Tongue (tissue), 2 donors: ENCODE data around the gene FANCI. TPM values are rescaled to one million over a fixed set of nuclear protein-coding genes. Genes with fewer than 3 reads are reported as not detected.
A peak's percentile ranks its signal among the peaks of the same experiment; 100 is the strongest.

Experiments used
- DNase-seq: peaks from one replicate; pipeline ENCODE4 v3.0.0-alpha.2; 2015
- total RNA-seq: library from RNA; depleted of rRNA; stranded (reverse); fragments of >200 nt; gene quantifications from one replicate; pipeline ENCODE4 v1.2.3, GENCODE V29; 2014

The FANCI gene
- 15.5 TPM for total RNA-seq

DNA sequence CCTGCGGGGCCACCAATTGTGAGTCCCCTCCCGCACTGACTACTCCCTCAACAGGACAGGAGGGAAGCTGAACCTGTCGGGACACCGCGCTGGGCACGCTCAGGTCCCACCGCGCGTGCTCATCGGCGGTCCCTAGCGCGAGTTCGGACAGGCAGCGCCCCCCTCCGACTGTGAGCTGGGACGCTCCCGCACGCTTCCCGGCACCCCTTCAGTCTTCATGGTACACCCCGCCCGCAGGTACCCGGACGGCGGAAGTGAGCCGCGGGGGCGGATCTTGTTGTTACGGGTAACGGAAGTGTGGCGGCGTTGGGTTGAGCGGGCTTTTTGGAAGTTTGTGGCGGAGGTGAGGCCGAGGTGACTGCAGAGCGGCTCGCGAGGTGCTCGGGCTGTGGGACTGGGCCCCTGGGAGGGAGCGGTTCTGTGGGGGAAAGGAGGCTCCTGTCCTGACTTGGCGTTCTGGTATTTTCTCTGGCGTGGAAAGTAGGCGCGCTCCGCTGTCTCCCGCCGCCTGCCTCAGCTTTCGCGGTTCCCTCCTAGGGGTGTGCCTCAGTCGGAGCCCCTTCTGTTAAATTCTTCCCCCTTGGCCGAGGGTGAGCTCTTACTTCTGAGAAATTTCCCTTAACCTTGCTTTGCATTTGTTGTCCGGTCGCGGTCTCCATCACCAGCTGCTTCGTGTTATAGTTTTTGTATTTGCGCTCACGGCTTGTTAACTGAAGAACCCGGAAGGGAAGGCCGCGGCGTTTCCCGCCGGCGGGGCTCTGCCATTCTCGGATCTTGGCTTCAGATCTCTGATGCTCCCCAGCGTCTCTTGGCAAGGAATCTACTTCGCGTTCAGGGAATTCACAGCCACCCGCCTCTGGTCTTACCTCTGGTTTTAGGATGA is at the start of gene FANCI:
Gene FANCI (plus strand): TSS at position 289 of the 883 bp plus-strand sequence. CDS start 3,669 bp downstream, outside the sequence.
- DNase-seq = peak; percentile 97

DNA sequence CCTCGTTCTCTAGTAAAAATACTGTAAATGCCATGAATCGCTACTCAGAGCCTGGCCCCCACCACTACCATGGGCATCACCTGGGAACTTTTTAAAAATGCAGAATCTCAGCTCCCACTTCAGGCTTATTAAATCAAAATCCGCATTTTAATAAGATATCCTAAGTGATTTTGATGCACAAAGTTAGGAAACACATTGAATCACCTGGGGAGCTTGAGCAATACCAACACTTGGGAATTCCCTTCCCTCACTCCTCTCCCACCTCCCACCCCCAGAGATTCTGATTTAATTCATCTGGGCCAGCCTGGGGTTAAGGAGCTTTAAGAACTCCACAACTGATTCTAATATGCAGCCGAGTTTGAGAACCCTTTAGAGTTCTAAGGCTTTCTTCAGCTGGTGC is 49.2 kb upstream of the FANCI start:
- DNase-seq = no peak

DNA sequence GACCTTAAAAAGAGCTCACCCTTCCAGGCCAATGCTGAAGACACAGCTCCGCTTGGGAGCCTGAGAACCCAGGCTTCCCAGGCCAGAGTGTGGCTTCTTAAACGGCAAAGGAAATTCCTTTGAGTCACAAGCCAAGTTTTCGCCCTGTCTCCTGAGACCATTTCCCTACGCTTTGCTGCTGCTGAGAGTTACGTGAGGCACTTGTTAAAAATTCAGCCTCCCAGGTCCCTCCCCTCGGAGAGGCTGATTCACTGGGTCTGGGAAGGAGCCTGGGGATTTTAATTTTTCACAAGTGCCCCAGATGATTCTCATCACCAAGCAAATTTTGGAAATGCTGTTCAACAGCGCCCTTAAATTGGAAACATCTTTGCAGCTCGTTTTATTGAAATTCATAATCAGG is 47.9 kb upstream of the FANCI start:
- DNase-seq = no peak

DNA sequence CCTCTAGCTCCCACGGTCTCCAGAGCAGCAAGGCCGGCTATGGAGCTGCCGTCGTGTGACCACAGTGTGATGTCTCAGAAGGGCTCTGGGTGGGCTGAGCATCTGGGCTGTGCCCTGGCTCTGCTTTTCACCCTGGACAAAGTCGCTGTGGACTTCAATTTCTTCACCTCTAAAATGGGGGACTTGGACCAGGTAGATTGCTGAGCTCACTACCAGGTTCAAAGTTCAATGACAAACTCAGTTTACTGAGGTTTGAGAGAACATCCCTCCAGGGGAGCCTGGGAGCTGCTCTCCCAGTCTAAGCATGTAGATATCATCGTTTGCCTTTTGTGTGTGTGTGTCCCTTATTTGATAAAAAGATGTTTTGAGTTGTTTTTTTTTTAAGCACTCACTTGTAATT is 47.5 kb upstream of the FANCI start:
- no peak for DNase-seq

DNA sequence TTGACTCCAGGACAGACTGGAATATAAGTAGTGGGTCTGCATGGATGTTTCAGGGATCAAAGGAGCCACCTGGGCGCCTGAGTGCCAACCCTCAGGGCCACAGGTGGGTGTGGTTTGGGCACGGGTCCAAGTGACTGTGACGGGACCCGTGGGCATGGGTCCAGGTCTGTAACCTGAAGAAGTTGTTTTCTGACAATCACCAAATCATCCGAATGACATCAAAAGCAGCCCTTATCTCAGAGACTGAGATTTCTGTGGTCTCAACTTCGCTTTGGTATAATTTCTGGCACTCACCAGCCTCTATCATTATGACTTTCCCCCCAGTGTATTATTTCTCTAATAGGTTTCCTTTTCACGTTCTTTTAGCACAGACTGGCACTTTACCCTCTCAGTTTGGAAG is 46.8 kb upstream of the FANCI start:
- no peak for DNase-seq

DNA sequence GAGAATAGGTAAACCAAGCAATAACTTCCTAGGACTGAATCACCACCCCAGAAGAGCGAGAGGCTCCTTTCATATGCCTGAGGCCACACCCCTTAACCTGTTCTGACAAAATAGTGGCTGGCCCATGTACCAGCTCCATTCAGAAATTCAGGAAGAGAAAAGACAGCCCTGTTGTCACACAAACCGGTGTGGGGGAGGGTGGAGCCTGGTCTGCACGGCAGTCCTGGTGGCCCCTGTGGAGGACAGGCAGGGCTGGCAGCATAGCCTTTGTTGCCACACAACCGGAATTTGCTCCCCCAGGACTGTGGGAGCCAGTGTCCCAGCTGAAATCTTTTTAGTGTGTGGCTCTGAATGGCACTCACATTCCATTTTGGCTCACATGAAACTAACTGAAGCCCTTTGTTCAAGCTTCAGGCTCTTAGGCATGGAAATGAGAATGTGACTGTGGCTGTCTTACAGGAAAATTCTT is 46.2 kb upstream of the FANCI start:
- DNase-seq = peak; percentile 52

DNA sequence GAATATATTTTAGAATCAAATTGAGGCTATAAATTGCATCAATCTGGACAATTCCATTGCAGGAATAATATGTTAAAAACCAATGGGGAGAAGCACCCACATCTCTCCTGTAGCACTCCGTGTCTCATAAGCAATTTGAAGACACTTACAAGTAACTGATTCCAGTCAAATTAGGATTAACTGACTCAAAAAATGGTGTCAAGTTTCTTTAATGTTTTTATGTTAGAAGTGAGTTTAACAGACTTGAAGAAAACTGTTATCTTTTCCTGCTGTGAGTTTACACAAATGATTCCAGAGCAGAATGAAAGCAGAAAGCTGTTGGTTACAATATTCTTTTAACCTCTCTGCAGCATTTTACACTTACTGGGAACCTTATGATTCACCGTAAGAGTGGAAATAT is 45.6 kb upstream of the FANCI start:
- DNase-seq = no peak

DNA sequence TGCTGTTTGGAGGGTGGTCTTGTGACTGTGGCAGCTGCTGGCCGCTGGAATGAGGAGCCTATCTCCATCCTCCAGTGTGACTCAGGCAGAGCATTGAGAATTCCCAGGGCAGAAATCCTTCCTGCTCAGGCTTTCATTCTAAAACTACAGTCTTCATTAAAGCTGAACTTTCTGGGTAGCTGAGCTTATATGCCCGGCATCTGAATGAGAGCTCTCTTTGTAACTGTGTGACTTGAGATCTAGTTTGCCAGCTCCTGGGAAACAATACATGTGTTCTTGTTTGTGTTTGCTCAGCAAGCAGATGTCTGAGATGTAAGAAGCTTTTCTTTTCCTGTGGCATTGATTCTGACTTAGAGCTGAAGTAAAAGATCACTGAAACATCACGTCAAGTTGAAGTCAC is 44.8 kb upstream of the FANCI start:
- peak; percentile 30 for DNase-seq

DNA sequence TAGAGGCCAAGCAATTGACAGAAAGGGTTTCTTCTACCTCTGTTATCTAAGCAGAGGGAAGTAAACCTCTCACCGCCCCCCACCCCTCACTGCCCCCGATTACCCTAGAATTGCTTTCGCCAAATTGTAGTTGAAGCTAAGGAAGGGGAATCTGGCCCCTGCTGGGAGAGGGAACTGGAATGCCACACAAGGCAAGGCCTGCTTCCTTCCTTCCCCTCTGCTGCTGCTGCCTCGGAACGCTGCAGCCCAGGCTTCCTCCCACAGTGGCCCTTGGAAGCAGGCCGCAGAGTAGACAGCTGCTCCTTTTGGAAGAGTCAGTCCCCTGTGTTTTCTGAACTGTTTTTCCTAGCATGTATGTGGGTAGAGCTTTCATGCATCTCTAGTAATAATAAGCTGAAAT is 44.0 kb upstream of the FANCI start:
- DNase-seq = peak; percentile 64

DNA sequence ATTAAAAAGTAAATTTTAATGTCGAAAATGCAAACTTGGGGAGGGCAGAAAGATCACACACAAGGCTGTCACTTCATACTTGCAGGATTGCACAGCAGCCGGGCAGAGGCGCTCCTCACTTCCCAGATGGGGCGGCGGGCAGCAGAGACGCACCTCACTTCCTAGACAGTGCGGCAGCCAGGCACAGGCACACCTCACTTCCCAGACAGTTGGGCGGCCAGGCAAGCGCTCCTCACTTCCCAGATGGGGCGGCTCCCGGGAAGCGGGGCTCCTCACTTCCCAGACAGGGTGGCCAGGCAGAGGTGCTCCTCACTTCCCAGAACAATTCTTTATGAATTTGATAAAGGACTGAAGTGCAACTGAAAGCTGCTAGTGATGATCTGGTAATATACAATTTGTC is 43.6 kb upstream of the FANCI start:
- no peak for DNase-seq

DNA sequence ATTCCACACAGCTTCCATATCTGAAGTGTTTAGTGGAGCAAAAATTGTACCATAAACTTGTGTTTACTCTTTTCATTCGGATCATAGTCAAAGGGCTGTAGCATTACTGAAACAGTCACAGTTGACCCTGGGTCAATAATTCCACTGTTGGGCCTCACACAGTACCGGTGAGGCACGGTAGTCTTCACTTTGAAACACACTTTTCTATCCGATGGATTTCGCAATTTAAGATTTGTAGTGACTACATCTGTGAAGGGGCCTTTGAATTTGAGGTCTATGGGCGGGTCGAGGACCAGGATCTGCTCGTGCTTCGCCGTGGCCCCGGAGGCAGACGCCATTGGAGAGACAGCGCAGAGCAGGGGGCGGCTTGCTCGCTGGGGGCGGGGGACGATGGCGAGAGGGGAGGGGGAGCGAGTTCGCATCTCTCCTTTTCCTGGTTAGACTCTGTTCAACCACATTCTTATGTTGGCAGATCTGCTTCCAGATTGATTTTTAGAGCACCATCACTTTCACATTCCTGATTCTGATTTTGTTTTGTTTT is 42.2 kb upstream of the FANCI start:
- no peak for DNase-seq

DNA sequence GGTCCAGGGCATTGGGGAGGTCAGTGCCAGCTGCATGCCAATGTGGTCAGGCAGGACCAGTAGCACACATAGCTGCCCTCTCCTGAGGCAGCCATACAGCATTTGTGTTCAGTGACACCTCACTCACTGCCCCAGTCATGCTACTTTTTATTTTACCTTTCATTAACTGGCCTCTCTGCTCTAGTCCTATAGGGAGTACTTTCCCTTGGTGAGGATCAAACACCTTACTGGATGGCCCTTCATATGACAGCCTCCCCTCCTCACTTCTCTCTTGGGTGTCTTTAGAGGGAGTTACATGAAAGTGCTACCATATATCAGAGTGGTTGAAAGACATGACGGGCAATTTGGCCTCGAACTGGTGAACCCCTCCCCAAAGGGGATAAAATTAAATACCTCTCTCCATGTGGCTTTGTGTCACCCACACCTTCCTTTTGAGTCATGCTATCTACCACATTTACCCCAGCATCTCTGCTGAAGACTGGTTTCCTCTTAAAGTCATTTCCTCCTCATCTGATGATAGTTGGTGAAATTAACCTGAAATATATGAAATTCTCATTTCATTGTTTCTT is 40.0 kb upstream of the FANCI start:
- no peak for DNase-seq

DNA sequence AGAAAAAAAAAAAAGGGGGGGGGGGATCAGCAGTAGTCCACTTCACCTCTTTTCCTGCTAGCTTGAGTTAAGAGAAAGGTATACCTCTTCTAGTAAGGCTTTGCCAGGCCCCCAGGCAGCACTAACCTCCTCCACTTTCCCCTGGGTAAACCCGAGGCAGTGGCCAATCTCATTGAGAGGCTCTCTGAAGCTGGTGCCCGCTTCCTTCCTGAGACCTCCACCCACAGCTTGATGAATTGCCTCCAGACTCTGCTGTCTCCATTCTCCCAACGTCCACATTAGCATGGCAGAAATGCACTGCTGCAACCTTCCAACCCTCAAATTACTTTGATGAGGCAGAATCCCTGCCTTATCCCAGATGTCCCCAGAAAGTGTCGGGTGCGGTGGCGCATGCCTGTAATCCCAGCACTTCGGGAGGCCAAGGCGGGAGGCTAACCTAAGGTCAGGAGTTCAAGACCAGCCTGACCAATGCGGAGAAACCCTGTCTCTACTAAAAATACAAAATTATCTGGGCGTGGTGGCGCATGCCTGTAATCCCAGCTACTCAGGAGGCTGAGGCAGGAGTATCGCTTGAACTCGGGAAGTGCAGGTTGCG is 37.7 kb upstream of the FANCI start:
- no peak for DNase-seq

DNA sequence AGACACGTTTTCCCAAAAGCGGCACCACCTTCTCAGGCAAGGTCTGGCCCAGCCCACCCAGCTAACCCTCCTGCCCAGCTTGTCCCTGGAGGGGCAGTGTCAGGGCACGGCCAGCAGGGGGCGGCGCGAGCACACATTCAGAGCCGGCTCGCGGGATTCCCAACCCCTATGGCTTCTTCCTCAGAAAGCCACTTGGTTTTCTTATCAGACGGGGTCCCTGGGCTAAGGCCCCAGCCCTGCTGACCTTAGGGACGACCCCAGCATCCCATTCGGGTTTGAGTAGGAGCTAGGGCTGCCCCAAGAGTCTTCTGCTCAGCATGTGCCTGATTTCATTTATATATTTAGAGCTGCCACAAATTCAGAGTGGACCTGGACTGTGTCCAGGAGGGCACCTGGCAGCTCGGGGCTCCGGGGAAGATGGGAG is 36.9 kb upstream of the FANCI start:
- peak; percentile 80 for DNase-seq

DNA sequence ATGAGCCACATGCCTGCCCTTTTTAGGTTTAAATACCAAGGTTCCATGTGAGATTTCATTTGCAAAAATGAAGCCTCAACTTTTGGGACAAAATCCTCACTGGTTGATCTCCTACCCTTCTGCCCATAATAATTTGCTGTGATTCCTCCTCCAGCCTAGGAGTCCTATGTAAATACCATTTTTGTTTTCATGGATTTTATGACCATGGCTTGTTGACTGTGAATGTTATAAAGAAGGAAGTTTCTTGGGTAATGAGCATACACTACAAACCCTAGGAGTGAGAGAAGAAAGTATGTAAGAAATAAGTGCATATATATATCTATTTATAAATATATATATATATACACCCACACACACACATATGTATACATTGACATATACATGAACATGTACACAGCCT is 35.5 kb upstream of the FANCI start:
- DNase-seq = no peak

DNA sequence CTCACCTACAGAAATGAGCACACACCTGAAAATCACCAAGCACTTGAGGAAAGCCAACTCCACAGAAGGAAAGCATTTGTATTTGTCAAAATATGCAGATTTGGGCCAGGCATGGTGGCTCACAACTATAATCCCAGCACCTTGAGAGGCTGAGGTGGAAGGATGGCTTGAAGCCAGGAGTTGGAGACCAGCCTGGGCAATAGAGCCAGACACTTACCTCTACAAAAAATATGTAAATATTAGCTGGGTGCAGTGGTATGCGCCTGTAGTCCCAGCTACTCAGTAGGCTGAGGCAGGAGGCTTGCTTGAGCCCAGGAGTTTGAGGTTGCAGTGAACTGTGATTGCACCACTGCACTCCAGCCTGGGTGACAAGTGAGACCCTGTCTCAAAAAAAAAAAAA is 34.7 kb upstream of the FANCI start:
- DNase-seq = no peak

DNA sequence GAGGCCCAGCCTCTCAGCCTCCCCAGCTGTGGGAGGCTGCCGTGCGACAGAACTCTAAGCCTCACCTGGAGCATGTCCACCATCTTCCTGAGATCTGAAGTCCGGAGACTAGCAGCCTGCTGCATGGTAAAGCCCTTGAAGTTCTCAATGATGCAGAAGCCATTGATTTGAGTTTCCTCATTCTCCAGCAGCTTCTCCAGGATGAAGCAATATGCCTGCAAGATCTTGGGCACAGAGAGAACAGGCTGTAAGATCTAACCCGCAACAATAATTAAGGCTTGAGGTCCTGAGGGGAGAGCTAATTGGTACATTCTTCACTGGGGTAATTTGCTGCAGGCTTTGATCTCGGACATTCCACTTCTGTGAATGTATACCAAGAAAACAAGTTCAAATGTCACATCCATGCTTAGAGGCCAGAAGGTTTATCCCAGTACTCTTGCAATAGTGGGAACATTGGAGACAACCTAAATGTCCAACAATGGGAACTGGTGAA is 32.1 kb upstream of the FANCI start:
- no peak for DNase-seq

DNA sequence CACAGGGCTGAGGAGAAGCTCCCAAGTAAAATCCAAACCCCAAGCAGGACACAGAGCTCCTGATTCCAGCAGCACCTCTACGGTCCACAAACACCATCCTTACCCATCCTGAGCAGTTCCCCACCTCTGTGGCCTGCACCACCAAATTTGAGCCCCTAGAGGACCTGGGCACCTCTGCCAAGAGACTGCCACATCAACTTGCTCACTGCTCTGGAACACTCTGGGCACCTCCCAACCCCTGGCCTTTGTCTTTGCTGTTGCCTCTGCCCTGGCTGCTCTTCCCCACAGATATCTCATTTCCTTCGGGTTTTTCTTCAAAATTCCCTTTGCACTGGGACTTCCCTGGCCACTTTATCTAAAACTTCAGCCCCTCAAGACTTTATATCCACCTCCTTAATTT is 28.2 kb upstream of the FANCI start:
- DNase-seq = no peak

DNA sequence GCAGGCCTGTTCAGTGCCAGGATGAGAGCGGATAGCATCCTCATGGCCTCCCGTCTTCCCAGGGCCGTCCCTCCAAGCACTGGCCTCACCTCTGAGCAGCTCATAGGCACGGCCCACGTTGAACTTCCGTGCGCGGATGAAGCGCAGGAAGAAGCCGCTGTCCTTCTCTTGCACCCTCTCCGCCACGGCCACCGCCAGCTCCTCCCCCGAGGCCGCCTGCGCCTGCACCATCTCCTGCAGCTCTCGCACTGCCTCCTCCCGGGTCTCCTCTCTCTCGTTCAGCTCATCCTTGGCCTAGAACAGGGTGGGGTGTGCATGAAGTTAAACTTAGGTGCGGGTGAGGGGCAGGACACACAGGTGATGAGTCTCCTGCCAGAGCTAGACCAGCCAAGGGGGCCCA is 26.7 kb upstream of the FANCI start:
- DNase-seq = no peak

DNA sequence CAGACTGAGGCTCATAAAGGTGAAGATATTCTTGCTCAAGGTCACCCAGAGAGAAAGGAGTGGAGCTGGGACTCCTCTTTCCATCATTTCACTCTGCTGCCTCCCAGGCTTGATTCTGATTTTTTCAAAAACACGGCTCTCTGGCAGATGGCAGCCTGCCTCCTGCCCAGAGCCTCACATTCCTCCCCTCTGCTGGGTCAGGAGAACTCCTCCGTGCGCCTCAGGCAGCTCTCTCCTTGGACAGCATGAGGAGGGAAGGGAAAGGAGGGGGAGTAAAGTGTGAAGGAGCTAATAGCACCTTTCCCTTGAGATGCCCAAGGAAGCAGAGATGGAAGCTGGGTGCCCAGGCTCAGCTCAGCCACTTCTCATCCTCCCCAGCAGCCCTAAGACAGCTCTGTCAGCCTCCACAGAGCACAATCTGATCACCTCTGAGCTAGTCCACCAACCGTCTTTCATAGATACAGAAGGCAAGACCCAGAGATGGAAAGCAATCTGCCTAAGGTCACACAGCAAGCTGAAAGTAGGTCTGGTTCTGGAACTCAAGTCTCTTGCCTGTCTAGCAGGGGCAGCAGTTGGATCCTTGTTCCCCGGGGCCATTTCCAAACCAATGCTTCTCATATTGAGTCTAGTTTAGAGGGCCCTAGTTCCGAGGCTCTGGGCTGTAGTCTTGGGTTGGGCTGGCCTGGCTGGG is 25.9 kb upstream of the FANCI start:
- DNase-seq = no peak

DNA sequence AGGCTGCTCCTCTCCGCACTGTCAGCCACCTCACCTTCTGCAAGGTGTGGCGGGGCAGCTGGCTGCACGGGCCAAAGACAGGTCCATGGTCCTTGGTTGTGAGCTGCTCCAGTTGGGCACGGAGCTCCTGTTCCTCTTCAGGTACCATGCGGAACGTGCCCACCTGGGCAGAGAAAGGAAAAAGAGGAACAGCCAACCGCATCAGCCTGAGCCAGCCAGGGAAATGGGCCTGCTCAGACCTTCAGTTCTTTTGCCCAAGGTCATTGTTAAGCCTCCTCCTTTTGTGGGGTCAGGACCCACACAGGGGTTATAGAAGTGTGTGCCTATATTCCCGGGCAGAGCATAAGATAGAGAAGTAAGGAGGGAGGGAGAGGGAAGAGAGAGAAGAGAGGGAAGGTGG is 25.2 kb upstream of the FANCI start:
- DNase-seq = no peak

DNA sequence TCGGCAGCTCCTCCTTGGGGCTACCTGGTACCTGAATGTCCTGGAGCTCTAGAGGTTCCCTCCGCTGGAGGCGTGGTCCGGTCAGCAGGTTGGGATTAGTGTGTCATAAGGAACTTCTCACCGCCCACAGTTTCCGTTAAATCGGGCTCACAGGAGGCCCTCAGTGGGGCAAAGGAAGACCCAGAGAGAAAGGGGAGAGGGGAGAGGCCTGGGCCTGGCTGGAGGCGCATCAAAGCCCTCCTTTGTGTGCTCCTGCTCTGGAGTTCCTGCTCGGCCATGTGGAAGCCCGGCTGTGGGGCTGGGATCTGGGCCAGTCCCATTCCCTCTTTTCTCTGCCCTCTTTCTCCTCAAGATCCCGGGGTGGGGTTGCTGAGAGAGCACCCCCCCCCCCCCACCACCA is 22.2 kb upstream of the FANCI start, which contains the start of gene RLBP1:
Gene RLBP1 (minus strand): TSS at position 37 of the 400 bp plus-strand sequence. CDS start 2,604 bp downstream, outside the sequence.
- DNase-seq = no peak
